Myocyte (in vitro differentiated cells): ENCODE results near the gene PIANP. TPM values are rescaled to one million over a fixed set of nuclear protein-coding genes. Genes with fewer than 3 reads are reported as not detected.
"Not testable (repeated sequence)": the region's sequence is repeated elsewhere in the genome, so short reads cannot be mapped to it uniquely, and the experiment has no call there.

ENCODE experiments used
- DNase-seq: peaks from one replicate; pipeline ENCODE4 v3.0.0-alpha.2; 2012; ENCODE audit warnings: low read depth
- total RNA-seq: library from RNA; depleted of rRNA; stranded (reverse); fragments of >200 nt; gene quantifications from 2 replicates; pipeline ENCODE4 v1.2.3, GENCODE V29; 2014

PIANP gene
- total RNA-seq, 1 donor from 2014 or later: not detected

DNA sequence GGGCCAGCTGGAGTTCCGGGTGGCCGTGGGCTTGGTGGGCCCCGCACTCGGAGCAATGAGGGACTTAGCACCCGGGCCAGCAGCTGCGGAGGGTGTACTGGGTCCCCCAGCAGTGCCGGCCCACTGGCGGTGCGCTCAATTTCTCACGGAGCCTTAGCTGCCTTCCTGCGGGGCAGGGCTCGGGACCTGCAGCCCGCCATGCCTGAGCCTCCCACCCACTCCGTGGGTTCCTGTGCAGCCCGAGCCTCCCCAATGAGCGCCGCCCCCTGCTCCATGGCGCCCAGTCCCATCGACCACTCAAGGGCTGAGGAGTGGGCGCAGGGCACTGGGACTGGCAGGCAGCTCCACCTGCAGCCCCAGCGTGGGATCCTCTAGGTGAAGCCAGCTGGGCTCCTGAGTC, 7.7 kb upstream of the PIANP start:
- not testable (repeated sequence) for DNase-seq

- peak; percentile 55 for DNase-seq
Measured at GRCh38 chr12:6703631-6704030, 3.0 kb upstream of the PIANP start.

DNA sequence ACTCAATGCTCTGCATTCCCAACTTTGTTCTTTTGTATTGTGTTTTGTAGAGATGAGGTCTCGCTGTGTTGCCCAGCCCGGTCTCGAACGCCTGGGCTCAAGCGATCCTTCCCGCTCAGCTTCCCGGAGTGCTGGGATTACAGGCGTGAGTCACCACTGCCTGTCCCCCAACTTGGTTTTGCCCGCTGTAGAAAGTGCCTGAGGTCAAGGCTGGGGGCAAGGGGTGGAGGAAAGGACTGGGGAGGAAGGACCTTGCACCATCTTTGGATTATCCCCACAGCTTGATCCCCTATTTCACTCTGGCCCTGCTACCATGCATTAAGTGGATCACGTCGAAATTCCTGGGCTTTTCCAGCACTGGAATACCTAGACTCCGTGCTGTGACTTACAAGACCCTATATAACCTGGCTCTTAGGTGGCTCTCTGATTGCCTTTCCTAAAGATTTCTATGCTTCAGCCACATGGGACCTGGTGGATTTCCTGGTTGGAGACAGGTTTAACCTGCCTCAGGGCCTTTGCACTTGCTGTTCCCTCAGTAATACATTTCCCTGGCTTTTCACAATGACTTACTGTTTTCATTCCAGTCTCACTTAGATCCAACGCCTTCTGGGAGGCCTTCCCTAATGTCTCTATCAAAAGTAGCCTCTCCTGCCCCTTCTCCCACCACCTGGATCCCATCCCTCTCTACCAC, 608 bp upstream of the PIANP start:
- no peak for DNase-seq

- no peak for DNase-seq
Measured at GRCh38 chr12:6699989-6700645, 498 bp downstream of the PIANP start.

DNA sequence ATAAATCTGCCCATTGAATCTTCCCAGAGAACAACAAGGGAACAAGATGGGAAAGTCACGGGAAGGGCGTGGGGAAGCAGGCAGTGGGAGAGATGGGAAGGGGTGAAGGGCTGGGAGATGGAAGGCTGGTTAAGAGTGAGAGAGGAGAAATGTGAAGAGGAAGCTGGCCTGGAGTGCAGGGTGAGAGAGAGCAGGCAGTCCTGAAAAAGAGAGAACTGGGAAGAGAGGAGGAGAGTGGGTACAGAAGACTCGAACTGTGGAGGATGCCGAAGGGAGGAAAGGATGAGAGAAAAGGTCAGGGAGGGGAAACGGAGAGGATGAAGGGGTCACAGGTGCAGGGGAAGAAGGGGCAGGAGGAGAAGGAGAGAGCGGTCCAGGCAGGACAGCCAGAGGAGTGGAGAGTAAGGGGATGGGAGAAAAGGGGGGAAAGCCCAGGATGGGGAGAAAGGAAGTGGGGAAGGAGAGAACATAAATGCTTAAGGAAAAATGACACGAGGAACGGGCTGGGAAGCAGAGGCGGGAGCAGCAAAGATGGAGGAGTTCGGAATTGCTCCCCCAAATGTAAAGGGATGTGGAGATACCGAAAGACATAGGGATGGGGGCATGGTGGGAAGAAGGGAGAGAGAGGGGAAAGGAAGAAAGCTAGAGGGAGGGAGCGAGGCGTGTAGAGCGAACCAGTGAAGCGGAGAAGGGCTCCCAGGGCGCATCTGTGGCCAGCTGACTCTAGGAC, 1.2 kb downstream of the PIANP start:
- DNase-seq: no peak

- no peak for DNase-seq
Measured at GRCh38 chr12:6698352-6699046, 2.1 kb downstream of the PIANP start.

GRCh38 chr12:6697584-6698351, 2.8 kb downstream of the PIANP start:
- peak; percentile 55 for DNase-seq

DNA sequence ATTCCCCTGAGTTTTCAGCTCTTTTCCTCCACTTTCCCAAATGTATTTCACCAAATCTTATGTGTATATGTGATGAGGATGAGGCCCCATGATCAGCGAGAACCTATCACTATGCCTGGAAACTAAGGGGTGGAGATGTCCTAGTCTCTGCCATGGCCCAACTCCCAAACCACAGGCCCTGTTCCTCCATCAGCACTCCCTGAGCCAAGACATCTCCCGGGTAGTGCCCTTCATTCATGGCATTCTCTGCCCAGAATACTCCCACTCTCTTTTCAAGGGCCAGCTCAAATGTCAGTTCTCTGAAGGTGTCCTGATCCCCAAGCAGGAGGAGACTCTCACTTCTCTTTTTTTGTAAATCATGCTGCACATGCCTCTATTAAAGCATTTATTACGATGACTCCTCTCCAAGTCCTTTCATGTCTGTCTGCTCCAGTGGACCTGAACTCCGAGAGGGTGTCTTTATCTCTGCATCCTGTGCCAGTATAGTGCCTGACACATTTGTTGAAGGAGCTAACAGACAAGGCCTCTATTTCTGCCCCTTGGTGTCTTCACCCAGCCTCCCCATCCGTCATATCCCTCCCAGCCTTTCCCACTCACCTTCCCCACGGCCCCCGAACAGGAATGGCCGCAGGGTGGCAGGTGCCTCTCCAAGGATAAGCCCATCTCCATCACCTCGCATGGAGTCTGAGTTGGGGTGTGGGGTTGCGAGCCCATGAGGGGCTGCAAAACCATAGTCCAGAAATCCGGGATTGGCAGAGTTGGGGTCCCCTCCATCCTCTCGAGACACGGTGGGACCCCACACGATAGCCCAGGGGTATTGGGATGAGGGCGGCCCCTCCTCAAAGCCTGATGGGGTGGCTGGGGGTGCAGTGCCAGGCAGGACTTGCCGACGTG, 3.7 kb downstream of the PIANP start:
- peak; percentile 41 for DNase-seq

- no peak for DNase-seq
Measured at GRCh38 chr12:6695313-6696045, 5.1 kb downstream of the PIANP start.

GRCh38 chr12:6694701-6695100, 5.9 kb downstream of the PIANP start:
- no peak for DNase-seq

DNA sequence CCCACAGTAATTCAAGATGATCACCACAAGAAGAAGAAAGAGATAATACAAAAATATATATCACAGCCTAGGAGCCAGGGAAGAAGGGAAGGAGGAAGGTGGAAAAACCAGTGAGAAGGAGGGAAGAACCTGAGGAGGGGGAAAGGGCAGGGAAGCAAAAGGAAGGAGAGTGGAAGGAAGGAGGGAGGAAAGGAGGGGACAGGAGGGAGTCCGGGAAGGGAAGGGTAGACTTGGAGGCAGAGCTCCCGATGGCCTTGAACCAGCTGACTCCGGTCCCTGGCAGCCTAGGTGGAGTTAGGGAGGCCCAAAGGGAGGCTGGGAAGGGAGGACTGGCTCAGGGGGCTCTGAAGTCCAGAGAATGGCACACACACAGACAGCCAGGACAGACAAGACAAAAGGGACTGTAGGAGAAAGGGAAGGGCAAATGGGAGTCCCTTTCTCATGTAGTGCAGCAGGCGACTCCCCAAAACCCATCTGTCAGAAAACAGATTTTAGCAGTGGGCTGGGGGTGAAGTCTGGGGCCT, 6.7 kb downstream of the PIANP start:
- DNase-seq: no peak

GRCh38 chr12:6692888-6693287, 7.7 kb downstream of the PIANP start:
- DNase-seq: no peak

GRCh38 chr12:6691473-6691872, 9.1 kb downstream of the PIANP start:
- DNase-seq: peak; percentile 75

- DNase-seq: peak; percentile 100
Measured at GRCh38 chr12:6688999-6689882, 11.4 kb downstream of the PIANP start, which contains the start of gene ZNF384. Gene ZNF384, minus strand, starts transcription at chr12:6689375. Its CDS starts 9,855 bp downstream, at chr12:6679520.

GRCh38 chr12:6688543-6688998, 12.0 kb downstream of the PIANP start:
- DNase-seq: no peak

DNA sequence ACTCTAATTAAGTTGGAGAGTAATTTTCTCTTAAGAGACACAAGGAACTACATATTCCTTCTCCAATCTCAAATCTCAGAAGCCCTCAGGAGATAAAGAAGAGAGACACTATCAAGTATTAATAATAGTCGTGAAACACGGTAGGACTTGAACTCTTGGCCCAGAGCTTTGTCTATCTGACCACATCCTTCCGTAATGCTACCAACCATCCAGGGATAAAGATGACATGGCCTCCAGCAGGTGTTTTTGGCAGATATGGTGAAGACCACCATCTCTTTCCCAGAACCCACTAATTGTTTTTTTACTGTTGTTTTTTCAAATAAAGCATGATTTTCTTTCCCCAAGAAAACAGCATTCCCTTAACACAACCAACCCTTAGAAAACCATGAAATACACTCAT, 14.8 kb downstream of the PIANP start:
- no peak for DNase-seq

GRCh38 chr12:6684609-6685008, 16.0 kb downstream of the PIANP start:
- no peak for DNase-seq

GRCh38 chr12:6676962-6677361, 23.7 kb downstream of the PIANP start:
- no peak for DNase-seq
